Measurements from ENCODE around the gene PKM. TPM values are rescaled to one million over a fixed set of nuclear protein-coding genes. Genes with fewer than 3 reads are reported as not detected.

PKM gene
- total and polyA plus RNA-seq, 9 of the 15 experiments (the other 6 are each of a cell fraction or from before 2014, with no cell fraction given), result 140 to 825 (median 383) TPM

GRCh38 chr15:72231833-72232478 is 966 bp upstream of the PKM start (continued):
- TF ChIP-seq MGA (IDR thresholded peaks at IDR 0.05) (no peak), PYGO2 (tag; IDR thresholded peaks at IDR 0.05) (no peak), ZNF253 (CRISPR knock-in tag; conservative IDR thresholded peaks at IDR 0.05) (no peak), NR2F6 (CRISPR knock-in tag; IDR thresholded peaks at IDR 0.05) (no peak), FOXA3 (CRISPR knock-in tag; conservative IDR thresholded peaks at IDR 0.05 in 1 of 2, IDR thresholded peaks at IDR 0.05 in 1 of 2) (peak in 1 of 2 experiments; percentile 25; a peak in 1 of 4 replicates), MCM3 (IDR thresholded peaks at IDR 0.05) (no peak), ZNF354B (CRISPR knock-in tag; IDR thresholded peaks at IDR 0.05) (no peak), FOXJ2 (tag; IDR thresholded peaks at IDR 0.05) (0 out of 2 replicates have a peak, but pooled peaks have one; percentile 38), BDP1 (IDR thresholded peaks at IDR 0.05; ENCODE audit: insufficient read depth, insufficient read length) (no peak)
